Measurements from ENCODE around the gene ADARB1.

Gene ADARB1

DNA sequence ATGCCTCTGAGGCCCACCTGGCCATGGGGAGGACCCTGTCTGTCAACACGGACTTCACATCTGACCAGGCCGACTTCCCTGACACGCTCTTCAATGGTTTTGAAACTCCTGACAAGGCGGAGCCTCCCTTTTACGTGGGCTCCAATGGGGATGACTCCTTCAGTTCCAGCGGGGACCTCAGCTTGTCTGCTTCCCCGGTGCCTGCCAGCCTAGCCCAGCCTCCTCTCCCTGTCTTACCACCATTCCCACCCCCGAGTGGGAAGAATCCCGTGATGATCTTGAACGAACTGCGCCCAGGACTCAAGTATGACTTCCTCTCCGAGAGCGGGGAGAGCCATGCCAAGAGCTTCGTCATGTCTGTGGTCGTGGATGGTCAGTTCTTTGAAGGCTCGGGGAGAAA lies 101.8 kb downstream of the ADARB1 start:
- DNase-seq: no peak
- Histone ChIP-seq H3K9me3 (ENCODE audit: control insufficient read depth, low read length) (no peaks in the 10 kb centered on the region), H3K36me3 (ENCODE audit: control insufficient read depth, insufficient read depth, low read length) (peaks cover 25% of the 10 kb centered on the region), H3K27ac (ENCODE audit: insufficient read depth, low read length, poor library complexity, severe bottlenecking) (no peak overlapping the region), H3K4me3 (ENCODE audit: insufficient read depth, low read depth, low read length, poor library complexity, severe bottlenecking) (no peak overlapping the region), H3K4me1 (ENCODE audit: control insufficient read depth, insufficient read depth, low read length, poor library complexity, severe bottlenecking) (no peaks in the 10 kb centered on the region), H3K27me3 (replicated peaks; ENCODE audit: control insufficient read depth, insufficient read depth, low read length, poor library complexity, severe bottlenecking) (no peaks in the 10 kb centered on the region)

DNA sequence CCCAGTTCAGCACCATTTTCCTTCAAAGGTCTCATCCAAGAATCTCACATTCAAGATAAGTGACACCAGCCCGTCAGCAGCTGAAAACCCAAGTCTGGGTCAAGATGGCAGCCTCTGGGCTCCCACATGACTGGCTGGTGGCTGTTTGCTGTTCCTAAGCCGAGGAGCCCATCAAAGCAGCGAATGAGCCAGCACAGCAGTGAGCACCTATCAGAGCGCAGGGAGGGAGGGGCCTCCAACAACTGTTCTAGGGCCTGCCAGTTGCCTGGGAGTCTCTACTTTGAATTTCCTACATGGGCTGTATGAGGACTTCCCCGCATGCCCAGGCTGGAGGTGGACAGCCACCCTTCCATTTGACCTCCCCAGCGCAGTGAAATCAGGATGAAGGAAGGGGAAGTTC lies 102.7 kb downstream of the ADARB1 start:
- H3K27me3 ChIP-seq (replicated peaks; ENCODE audit: control insufficient read depth, insufficient read depth, low read length, poor library complexity, severe bottlenecking): no peaks in the 10 kb centered on the region
- H3K36me3 ChIP-seq (ENCODE audit: control insufficient read depth, insufficient read depth, low read length): peaks cover 30% of the 10 kb centered on the region

DNA sequence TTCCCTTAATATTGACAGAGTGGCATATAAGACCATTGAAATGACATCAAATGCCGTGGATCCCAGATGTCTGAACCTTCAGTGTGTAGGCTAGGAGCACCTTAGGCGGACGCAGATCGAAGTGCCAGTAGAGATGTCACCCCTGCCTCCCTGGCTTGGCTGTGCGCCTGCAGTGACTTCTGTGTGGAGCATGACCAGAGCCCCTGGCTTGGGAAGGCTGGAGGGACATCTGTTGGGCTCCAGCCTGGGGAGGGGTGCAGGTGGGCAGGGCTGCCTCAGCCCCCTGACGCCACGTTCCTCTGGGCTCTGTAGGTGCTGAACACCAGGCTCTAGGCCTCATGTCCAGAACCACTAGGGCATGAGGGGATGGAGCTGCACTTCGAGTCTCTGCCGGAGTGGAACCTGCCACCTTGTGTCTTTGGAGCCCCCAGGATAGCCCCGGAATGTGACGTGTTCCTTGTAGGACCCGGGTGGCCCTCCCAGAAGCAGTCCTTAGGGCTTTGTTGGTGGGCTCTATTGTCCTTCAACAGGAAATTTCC lies 103.8 kb downstream of the ADARB1 start:
- Histone ChIP-seq H3K27me3 (replicated peaks; ENCODE audit: control insufficient read depth, insufficient read depth, low read length, poor library complexity, severe bottlenecking) (no peaks in the 10 kb centered on the region), H3K27ac (ENCODE audit: insufficient read depth, low read length, poor library complexity, severe bottlenecking) (no peak overlapping the region), H3K36me3 (ENCODE audit: control insufficient read depth, insufficient read depth, low read length) (peaks cover 35% of the 10 kb centered on the region), H3K9me3 (ENCODE audit: control insufficient read depth, low read length) (no peaks in the 10 kb centered on the region), H3K4me1 (ENCODE audit: control insufficient read depth, insufficient read depth, low read length, poor library complexity, severe bottlenecking) (no peaks in the 10 kb centered on the region), H3K4me3 (ENCODE audit: insufficient read depth, low read depth, low read length, poor library complexity, severe bottlenecking) (no peak overlapping the region)
- no peak for DNase-seq

More for the DNA sequence above, 102.7 kb downstream of the ADARB1 start:
- no peaks in the 10 kb centered on the region for H3K9me3 ChIP-seq (ENCODE audit: control insufficient read depth, low read length)
- no peak for DNase-seq
- no peak overlapping the region for H3K27ac ChIP-seq (ENCODE audit: insufficient read depth, low read length, poor library complexity, severe bottlenecking)
- H3K4me3 ChIP-seq (ENCODE audit: insufficient read depth, low read depth, low read length, poor library complexity, severe bottlenecking): no peak overlapping the region
- H3K4me1 ChIP-seq (ENCODE audit: control insufficient read depth, insufficient read depth, low read length, poor library complexity, severe bottlenecking): no peaks in the 10 kb centered on the region

- no peaks in the 10 kb centered on the region for H3K4me1 ChIP-seq (ENCODE audit: control insufficient read depth, insufficient read depth, low read length, poor library complexity, severe bottlenecking)
- H3K36me3 ChIP-seq (ENCODE audit: control insufficient read depth, insufficient read depth, low read length): peaks cover 38% of the 10 kb centered on the region
- no peaks in the 10 kb centered on the region for H3K9me3 ChIP-seq (ENCODE audit: control insufficient read depth, low read length)
- H3K27ac ChIP-seq (ENCODE audit: insufficient read depth, low read length, poor library complexity, severe bottlenecking): no peak overlapping the region
- no peak overlapping the region for H3K4me3 ChIP-seq (ENCODE audit: insufficient read depth, low read depth, low read length, poor library complexity, severe bottlenecking)
- DNase-seq: no peak
- no peaks in the 10 kb centered on the region for H3K27me3 ChIP-seq (replicated peaks; ENCODE audit: control insufficient read depth, insufficient read depth, low read length, poor library complexity, severe bottlenecking)
Observed at GRCh38 chr21:45178971-45179370, 104.6 kb downstream of the ADARB1 start.

DNA sequence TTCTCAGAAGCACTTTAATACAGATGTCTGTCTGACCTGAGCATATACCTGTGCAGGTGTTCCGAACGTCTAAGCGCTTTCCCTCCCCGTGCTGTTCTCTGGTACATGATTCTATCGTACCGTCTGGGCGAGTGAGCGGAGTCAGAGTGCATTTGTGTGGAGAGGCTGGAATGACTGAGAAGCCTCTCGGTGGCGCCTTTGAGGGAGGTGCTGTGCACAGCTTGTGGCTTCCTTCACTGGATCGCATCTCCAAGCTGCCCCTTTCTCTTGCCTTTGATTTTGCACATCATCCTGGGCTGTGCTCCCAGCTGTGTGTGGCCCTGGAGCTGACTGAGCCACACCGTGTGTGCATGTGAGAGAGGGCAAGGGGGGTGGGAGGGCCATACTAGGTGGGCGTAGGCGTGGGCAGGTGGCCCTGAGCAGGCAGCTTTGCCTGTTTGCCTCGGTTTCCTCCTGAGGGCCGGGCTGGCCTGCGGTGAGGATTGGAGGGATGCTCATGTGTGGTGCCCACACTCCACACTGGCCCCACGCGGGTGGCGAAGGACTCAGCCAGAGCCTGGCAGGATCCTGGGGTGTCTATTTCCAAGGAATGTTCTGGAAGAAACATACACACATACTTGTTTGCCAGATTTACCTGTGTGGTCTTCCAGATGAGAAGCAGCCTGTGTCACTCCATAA lies 105.3 kb downstream of the ADARB1 start:
- Histone ChIP-seq H3K27me3 (replicated peaks; ENCODE audit: control insufficient read depth, insufficient read depth, low read length, poor library complexity, severe bottlenecking) (no peaks in the 10 kb centered on the region), H3K36me3 (ENCODE audit: control insufficient read depth, insufficient read depth, low read length) (peaks cover 40% of the 10 kb centered on the region), H3K9me3 (ENCODE audit: control insufficient read depth, low read length) (no peaks in the 10 kb centered on the region), H3K4me3 (ENCODE audit: insufficient read depth, low read depth, low read length, poor library complexity, severe bottlenecking) (no peak overlapping the region), H3K4me1 (ENCODE audit: control insufficient read depth, insufficient read depth, low read length, poor library complexity, severe bottlenecking) (no peaks in the 10 kb centered on the region), H3K27ac (ENCODE audit: insufficient read depth, low read length, poor library complexity, severe bottlenecking) (no peak overlapping the region)
- DNase-seq: no peak

- Histone ChIP-seq H3K36me3 (ENCODE audit: control insufficient read depth, insufficient read depth, low read length) (peaks cover 45% of the 10 kb centered on the region), H3K4me3 (ENCODE audit: insufficient read depth, low read depth, low read length, poor library complexity, severe bottlenecking) (no peak overlapping the region), H3K9me3 (ENCODE audit: control insufficient read depth, low read length) (no peaks in the 10 kb centered on the region), H3K4me1 (ENCODE audit: control insufficient read depth, insufficient read depth, low read length, poor library complexity, severe bottlenecking) (no peaks in the 10 kb centered on the region), H3K27me3 (replicated peaks; ENCODE audit: control insufficient read depth, insufficient read depth, low read length, poor library complexity, severe bottlenecking) (no peaks in the 10 kb centered on the region), H3K27ac (ENCODE audit: insufficient read depth, low read length, poor library complexity, severe bottlenecking) (no peak overlapping the region)
- no peak for DNase-seq
Observed at GRCh38 chr21:45180246-45180599, 105.8 kb downstream of the ADARB1 start.

- H3K27ac ChIP-seq (ENCODE audit: insufficient read depth, low read length, poor library complexity, severe bottlenecking): no peak overlapping the region
- no peaks in the 10 kb centered on the region for H3K27me3 ChIP-seq (replicated peaks; ENCODE audit: control insufficient read depth, insufficient read depth, low read length, poor library complexity, severe bottlenecking)
- H3K36me3 ChIP-seq (ENCODE audit: control insufficient read depth, insufficient read depth, low read length): peaks cover 59% of the 10 kb centered on the region
- H3K4me3 ChIP-seq (ENCODE audit: insufficient read depth, low read depth, low read length, poor library complexity, severe bottlenecking): no peak overlapping the region
- DNase-seq: no peak
- H3K4me1 ChIP-seq (ENCODE audit: control insufficient read depth, insufficient read depth, low read length, poor library complexity, severe bottlenecking): no peaks in the 10 kb centered on the region
- peaks cover 4% of the 10 kb centered on the region for H3K9me3 ChIP-seq (ENCODE audit: control insufficient read depth, low read length)
Observed at GRCh38 chr21:45182958-45183357, 108.6 kb downstream of the ADARB1 start.

DNA sequence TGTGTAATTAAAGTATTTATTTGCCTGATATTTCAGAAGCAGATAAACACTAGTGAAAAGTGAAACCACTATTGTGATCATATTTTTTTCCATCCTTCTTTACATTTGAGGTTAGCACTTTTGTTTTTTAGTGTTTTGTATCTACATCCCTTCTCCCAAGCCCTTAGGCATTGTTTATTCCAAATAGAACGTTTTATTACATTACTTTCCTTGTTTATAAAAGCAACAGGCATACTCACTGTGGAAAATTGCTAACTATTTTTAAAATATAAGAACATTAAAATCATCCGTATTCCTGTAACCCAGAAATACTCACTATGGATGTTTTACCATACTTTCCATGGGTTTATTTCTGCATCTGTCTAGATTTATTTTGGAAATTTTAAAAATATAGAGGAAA lies 109.5 kb downstream of the ADARB1 start:
- H3K9me3 ChIP-seq (ENCODE audit: control insufficient read depth, low read length): peaks cover 4% of the 10 kb centered on the region
- no peak overlapping the region for H3K4me3 ChIP-seq (ENCODE audit: insufficient read depth, low read depth, low read length, poor library complexity, severe bottlenecking)
- H3K36me3 ChIP-seq (ENCODE audit: control insufficient read depth, insufficient read depth, low read length): peaks cover 64% of the 10 kb centered on the region
- H3K4me1 ChIP-seq (ENCODE audit: control insufficient read depth, insufficient read depth, low read length, poor library complexity, severe bottlenecking): no peaks in the 10 kb centered on the region
- no peak for DNase-seq
- H3K27me3 ChIP-seq (replicated peaks; ENCODE audit: control insufficient read depth, insufficient read depth, low read length, poor library complexity, severe bottlenecking): no peaks in the 10 kb centered on the region
- no peak overlapping the region for H3K27ac ChIP-seq (ENCODE audit: insufficient read depth, low read length, poor library complexity, severe bottlenecking)

DNA sequence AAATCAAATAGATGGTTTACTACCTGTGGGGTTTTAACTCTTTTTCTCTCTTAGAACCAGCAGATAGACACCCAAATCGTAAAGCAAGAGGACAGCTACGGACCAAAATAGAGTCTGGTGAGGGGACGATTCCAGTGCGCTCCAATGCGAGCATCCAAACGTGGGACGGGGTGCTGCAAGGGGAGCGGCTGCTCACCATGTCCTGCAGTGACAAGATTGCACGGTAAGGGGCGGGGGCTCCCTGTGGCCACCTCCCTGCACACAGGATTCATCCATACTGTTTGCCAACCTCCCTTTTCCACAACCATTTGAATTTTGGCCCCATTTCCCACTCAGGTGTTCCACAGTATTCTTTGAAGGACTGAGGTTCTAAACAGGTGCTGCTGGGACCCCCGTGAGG lies 110.5 kb downstream of the ADARB1 start:
- Histone ChIP-seq H3K9me3 (ENCODE audit: control insufficient read depth, low read length) (peaks cover 4% of the 10 kb centered on the region), H3K4me3 (ENCODE audit: insufficient read depth, low read depth, low read length, poor library complexity, severe bottlenecking) (no peak overlapping the region), H3K36me3 (ENCODE audit: control insufficient read depth, insufficient read depth, low read length) (peaks cover 73% of the 10 kb centered on the region), H3K4me1 (ENCODE audit: control insufficient read depth, insufficient read depth, low read length, poor library complexity, severe bottlenecking) (no peaks in the 10 kb centered on the region), H3K27me3 (replicated peaks; ENCODE audit: control insufficient read depth, insufficient read depth, low read length, poor library complexity, severe bottlenecking) (no peaks in the 10 kb centered on the region), H3K27ac (ENCODE audit: insufficient read depth, low read length, poor library complexity, severe bottlenecking) (no peak overlapping the region)
- no peak for DNase-seq

DNA sequence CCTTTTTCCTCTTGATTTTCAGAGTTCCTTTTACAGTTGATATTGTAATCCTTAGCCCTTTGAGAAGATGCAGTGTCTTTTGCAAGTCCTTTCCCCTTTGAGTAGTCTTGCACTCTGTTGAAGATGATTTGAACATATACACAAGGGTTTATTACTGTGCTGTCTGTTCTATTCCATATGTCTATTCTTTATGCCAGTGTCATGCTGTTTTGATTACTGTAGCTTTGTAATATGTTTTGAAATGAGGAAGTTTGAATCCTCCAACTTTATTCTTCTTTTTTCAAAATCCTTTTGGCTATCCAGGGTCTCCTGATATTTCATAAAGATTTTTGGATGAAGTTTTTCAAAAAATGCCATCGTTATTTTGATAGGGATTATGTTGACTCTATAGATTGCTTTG lies 112.3 kb downstream of the ADARB1 start:
- peaks cover 68% of the 10 kb centered on the region for H3K36me3 ChIP-seq (ENCODE audit: control insufficient read depth, insufficient read depth, low read length)

More for the DNA sequence above, 112.3 kb downstream of the ADARB1 start:
- Histone ChIP-seq H3K4me3 (ENCODE audit: insufficient read depth, low read depth, low read length, poor library complexity, severe bottlenecking) (no peak overlapping the region), H3K27ac (ENCODE audit: insufficient read depth, low read length, poor library complexity, severe bottlenecking) (no peak overlapping the region), H3K27me3 (replicated peaks; ENCODE audit: control insufficient read depth, insufficient read depth, low read length, poor library complexity, severe bottlenecking) (no peaks in the 10 kb centered on the region), H3K9me3 (ENCODE audit: control insufficient read depth, low read length) (peaks cover 4% of the 10 kb centered on the region), H3K4me1 (ENCODE audit: control insufficient read depth, insufficient read depth, low read length, poor library complexity, severe bottlenecking) (no peaks in the 10 kb centered on the region)
- no peak for DNase-seq
